ENCODE results near the gene TLCD1. TPM values are rescaled to one million over a fixed set of nuclear protein-coding genes. Genes with fewer than 3 reads are reported as not detected.

TLCD1 gene
- total and polyA plus RNA-seq, 10 of the 15 experiments (the other 5 are each of a cell fraction or from before 2014, with no cell fraction given): 2.9 to 19.8 (median 7.7) TPM

DNA sequence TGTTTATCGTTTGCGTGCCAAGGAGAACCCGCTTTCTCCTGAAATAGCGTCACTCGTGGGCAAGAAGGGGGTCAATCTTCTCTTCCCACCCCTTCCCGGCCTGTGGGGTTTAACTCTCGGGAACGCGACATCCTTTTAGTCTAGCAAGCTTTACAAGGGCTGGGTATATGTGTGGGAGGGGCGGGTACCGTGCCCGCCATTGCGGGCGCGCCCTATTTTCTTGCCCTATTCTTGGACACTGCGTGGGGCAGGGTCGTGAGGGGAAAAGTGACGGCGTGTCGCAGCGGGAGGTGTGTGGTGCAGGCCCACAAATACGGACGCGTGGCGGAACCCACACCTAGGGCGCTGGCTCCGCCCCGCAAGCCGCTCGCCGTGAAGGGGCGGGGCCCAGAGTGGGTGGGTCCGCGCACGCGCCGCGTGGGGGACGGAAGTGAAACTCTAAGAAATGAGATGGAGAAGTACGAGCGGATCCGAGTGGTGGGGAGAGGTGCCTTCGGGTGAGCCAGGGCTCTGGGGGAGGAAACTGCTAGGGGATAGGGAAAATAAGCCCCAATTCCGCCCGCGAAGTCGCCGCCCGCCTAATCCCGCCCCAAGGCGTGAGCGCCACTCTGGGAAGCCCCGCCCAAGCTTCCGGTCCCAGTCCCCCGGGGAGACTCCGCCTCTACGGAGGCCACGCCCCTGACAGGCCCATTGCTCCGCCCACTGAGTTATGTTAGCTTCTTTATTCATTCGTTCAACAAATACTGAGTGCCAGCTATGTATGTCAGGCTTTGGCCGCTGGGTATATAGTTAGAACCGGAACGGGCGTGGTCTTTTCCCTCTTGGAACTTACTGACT is 2.5 kb upstream of the TLCD1 start, which contains the start of gene NEK8 (continued):
- TF ChIP-seq CHD2 (IDR thresholded peaks at IDR 0.05; ENCODE audit: borderline replicate concordance, low read depth, low read length) (0 out of 2 replicates have a peak, but pooled peaks have one; percentile 16), SMC3 (IDR thresholded peaks at IDR 0.05; ENCODE audit: borderline replicate concordance, low read length) (0 out of 2 replicates have a peak, but pooled peaks have one; percentile 15), TARDBP (IDR thresholded peaks at IDR 0.05; ENCODE audit: borderline replicate concordance) (peak; percentile 26; the same call in 1 of the 2 replicates), POLR2AphosphoS5 (IDR thresholded peaks at IDR 0.05; ENCODE audit: low read length) (peak; percentile 74), BACH1 (IDR thresholded peaks at IDR 0.05; ENCODE audit: borderline replicate concordance) (peak; percentile 99), RUNX3 (IDR thresholded peaks at IDR 0.05; ENCODE audit: low read length) (no peak), SPI1 (IDR thresholded peaks at IDR 0.05; ENCODE audit: borderline replicate concordance, insufficient read depth, low read depth, low read length) (peak; percentile 96), MEF2A (IDR thresholded peaks at IDR 0.05; ENCODE audit: insufficient read depth, low read depth, low read length) (peak; percentile 30; the same call in 1 of the 2 replicates), BHLHE40 (IDR thresholded peaks at IDR 0.05; ENCODE audit: borderline replicate concordance in 1 of 2, low read depth in 2 of 2, low read length in 1 of 2) (peak; percentile 53 to 63), SP1 (IDR thresholded peaks at IDR 0.05; ENCODE audit: low read depth, low read length) (peak; percentile 61), HDGF (IDR thresholded peaks at IDR 0.05) (peak; percentile 69), SREBF1 (IDR thresholded peaks at IDR 0.05; ENCODE audit: low read length) (0 out of 2 replicates have a peak, but pooled peaks have one; percentile 10)
- TF ChIP-seq, protein P1, sequence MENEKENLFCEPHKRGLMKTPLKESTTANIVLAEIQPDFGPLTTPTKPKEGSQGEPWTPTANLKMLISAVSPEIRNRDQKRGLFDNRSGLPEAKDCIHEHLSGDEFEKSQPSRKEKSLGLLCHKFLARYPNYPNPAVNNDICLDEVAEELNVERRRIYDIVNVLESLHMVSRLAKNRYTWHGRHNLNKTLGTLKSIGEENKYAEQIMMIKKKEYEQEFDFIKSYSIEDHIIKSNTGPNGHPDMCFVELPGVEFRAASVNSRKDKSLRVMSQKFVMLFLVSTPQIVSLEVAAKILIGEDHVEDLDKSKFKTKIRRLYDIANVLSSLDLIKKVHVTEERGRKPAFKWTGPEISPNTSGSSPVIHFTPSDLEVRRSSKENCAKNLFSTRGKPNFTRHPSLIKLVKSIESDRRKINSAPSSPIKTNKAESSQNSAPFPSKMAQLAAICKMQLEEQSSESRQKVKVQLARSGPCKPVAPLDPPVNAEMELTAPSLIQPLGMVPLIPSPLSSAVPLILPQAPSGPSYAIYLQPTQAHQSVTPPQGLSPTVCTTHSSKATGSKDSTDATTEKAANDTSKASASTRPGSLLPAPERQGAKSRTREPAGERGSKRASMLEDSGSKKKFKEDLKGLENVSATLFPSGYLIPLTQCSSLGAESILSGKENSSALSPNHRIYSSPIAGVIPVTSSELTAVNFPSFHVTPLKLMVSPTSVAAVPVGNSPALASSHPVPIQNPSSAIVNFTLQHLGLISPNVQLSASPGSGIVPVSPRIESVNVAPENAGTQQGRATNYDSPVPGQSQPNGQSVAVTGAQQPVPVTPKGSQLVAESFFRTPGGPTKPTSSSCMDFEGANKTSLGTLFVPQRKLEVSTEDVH (IDR thresholded peaks at IDR 0.05; ENCODE audit: low read depth, partially characterized antibody): no peak
- TF ChIP-seq, protein P2, sequence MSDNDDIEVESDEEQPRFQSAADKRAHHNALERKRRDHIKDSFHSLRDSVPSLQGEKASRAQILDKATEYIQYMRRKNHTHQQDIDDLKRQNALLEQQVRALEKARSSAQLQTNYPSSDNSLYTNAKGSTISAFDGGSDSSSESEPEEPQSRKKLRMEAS (IDR thresholded peaks at IDR 0.05; ENCODE audit: low read depth, low read length): peak; percentile 62
- TF ChIP-seq, protein P3, sequence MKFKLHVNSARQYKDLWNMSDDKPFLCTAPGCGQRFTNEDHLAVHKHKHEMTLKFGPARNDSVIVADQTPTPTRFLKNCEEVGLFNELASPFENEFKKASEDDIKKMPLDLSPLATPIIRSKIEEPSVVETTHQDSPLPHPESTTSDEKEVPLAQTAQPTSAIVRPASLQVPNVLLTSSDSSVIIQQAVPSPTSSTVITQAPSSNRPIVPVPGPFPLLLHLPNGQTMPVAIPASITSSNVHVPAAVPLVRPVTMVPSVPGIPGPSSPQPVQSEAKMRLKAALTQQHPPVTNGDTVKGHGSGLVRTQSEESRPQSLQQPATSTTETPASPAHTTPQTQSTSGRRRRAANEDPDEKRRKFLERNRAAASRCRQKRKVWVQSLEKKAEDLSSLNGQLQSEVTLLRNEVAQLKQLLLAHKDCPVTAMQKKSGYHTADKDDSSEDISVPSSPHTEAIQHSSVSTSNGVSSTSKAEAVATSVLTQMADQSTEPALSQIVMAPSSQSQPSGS (IDR thresholded peaks at IDR 0.05; ENCODE audit: low read length): no peak
- TF ChIP-seq, protein P4, sequence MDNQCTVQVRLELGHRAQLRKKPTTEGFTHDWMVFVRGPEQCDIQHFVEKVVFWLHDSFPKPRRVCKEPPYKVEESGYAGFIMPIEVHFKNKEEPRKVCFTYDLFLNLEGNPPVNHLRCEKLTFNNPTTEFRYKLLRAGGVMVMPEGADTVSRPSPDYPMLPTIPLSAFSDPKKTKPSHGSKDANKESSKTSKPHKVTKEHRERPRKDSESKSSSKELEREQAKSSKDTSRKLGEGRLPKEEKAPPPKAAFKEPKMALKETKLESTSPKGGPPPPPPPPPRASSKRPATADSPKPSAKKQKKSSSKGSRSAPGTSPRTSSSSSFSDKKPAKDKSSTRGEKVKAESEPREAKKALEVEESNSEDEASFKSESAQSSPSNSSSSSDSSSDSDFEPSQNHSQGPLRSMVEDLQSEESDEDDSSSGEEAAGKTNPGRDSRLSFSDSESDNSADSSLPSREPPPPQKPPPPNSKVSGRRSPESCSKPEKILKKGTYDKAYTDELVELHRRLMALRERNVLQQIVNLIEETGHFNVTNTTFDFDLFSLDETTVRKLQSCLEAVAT (IDR thresholded peaks at IDR 0.05): peak; percentile 74
- TF ChIP-seq, protein P5, sequence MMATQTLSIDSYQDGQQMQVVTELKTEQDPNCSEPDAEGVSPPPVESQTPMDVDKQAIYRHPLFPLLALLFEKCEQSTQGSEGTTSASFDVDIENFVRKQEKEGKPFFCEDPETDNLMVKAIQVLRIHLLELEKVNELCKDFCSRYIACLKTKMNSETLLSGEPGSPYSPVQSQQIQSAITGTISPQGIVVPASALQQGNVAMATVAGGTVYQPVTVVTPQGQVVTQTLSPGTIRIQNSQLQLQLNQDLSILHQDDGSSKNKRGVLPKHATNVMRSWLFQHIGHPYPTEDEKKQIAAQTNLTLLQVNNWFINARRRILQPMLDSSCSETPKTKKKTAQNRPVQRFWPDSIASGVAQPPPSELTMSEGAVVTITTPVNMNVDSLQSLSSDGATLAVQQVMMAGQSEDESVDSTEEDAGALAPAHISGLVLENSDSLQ (IDR thresholded peaks at IDR 0.05): peak; percentile 84
- TF ChIP-seq, protein P6, sequence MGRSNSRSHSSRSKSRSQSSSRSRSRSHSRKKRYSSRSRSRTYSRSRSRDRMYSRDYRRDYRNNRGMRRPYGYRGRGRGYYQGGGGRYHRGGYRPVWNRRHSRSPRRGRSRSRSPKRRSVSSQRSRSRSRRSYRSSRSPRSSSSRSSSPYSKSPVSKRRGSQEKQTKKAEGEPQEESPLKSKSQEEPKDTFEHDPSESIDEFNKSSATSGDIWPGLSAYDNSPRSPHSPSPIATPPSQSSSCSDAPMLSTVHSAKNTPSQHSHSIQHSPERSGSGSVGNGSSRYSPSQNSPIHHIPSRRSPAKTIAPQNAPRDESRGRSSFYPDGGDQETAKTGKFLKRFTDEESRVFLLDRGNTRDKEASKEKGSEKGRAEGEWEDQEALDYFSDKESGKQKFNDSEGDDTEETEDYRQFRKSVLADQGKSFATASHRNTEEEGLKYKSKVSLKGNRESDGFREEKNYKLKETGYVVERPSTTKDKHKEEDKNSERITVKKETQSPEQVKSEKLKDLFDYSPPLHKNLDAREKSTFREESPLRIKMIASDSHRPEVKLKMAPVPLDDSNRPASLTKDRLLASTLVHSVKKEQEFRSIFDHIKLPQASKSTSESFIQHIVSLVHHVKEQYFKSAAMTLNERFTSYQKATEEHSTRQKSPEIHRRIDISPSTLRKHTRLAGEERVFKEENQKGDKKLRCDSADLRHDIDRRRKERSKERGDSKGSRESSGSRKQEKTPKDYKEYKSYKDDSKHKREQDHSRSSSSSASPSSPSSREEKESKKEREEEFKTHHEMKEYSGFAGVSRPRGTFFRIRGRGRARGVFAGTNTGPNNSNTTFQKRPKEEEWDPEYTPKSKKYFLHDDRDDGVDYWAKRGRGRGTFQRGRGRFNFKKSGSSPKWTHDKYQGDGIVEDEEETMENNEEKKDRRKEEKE (IDR thresholded peaks at IDR 0.05): no peak

All from GM12878 (cell line).